Omental fat pad (tissue), 4 donors: ENCODE results near the gene NFATC2IP. TPM values are rescaled to one million over a fixed set of nuclear protein-coding genes. Genes with fewer than 3 reads are reported as not detected.

ENCODE experiments used
- ATAC-seq: fragments of 150-250 bp; one replicate; pipeline ENCODE4 v1.9.1; 2016; ENCODE audit warnings: mild to moderate bottlenecking, moderate library complexity; ENCODE audit not compliant: low FRiP score
- DNase-seq: peaks from one replicate; pipeline ENCODE4 v3.0.0-alpha.2; 2019; ENCODE audit warnings: low spot score
- CTCF ChIP-seq, 3 donors: fragments of 450-650 bp; IDR thresholded peaks; one replicate each; pipeline ENCODE4 v1.5.1; 2016 to 2017; ENCODE audit warnings: antibody characterized with exemption in 3 of 3, mild to moderate bottlenecking in 3 of 3, moderate library complexity in 2 of 3
- total RNA-seq, 4 donors: library from RNA; depleted of rRNA; stranded (reverse); fragments of >200 nt; gene quantifications; one replicate each; pipeline ENCODE4 v1.1.0, GENCODE V29; 2016

Gene NFATC2IP
- total RNA-seq, 4 donors from 2014 or later: 22.1 to 33.4 (median 29.3) TPM

GRCh38 chr16:28905229-28905754, 45.4 kb upstream of the NFATC2IP start:
- DNase-seq (no peak), ATAC-seq (no peak)
- no peak for TF ChIP-seq CTCF (IDR thresholded peaks at IDR 0.05)

- no peak for TF ChIP-seq CTCF (IDR thresholded peaks at IDR 0.05)
- no peak for ATAC-seq
These were observed 44.9 kb upstream of the NFATC2IP start for GRCh38 chr16:28905800-28906372.

GRCh38 chr16:28910086-28911031, 40.4 kb upstream of the NFATC2IP start:
- ATAC-seq: no peak
- no peak for DNase-seq
- TF ChIP-seq CTCF (IDR thresholded peaks at IDR 0.05): no peak

More at GRCh38 chr16:28905800-28906372, 44.9 kb upstream of the NFATC2IP start:
- no peak for DNase-seq

GRCh38 chr16:28912558-28912957, 38.2 kb upstream of the NFATC2IP start:
- TF ChIP-seq CTCF (IDR thresholded peaks at IDR 0.05): no peak
- DNase-seq (no peak), ATAC-seq (no peak)

- ATAC-seq (no peak), DNase-seq (no peak)
- no peak for TF ChIP-seq CTCF (IDR thresholded peaks at IDR 0.05)
These were observed 36.6 kb upstream of the NFATC2IP start for GRCh38 chr16:28913946-28914724.

GRCh38 chr16:28915181-28915580, 35.6 kb upstream of the NFATC2IP start:
- ATAC-seq: no peak
- DNase-seq: no peak
- TF ChIP-seq CTCF (IDR thresholded peaks at IDR 0.05): no peak
